HK-2 (cell line): ENCODE measurements around the gene ARID1B.
"Not testable (repeated sequence)": the region's sequence is repeated elsewhere in the genome, so short reads cannot be mapped to it uniquely, and the experiment has no call there.

Source experiments
- DNase-seq: peaks from one replicate; pipeline ENCODE4 v3.0.0-alpha.2; 2018; ENCODE audit not compliant: unreplicated experiment

ARID1B gene

DNA sequence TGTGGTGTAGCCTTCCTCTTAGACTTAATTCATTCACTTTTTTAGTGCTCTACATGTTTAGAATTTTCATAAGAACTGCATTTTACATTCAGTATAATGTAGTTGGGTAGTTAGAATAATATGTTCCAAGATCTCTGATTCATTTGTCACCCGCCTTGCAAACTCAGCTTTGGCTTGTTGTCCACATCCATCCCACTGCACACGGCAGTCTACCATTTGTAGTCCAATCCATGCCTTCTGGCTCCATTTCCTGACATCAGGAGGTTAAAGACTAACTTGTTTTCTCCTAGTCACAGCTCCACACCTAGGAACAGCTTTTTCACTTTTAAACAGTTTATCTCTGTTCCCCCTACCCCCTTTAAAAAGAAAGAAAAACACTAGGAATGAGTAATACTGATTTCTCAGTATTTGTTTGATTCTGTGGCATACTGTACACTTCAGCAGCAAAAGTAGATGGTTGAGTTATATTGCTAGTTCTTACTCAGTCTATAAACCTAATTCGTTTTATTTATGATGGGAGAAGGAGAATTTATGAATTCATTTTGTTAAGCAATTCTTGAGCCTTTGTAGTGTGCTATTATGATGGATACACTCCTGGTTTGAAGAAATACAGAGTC, 180.9 kb downstream of the ARID1B start:
- no peak for DNase-seq

DNA sequence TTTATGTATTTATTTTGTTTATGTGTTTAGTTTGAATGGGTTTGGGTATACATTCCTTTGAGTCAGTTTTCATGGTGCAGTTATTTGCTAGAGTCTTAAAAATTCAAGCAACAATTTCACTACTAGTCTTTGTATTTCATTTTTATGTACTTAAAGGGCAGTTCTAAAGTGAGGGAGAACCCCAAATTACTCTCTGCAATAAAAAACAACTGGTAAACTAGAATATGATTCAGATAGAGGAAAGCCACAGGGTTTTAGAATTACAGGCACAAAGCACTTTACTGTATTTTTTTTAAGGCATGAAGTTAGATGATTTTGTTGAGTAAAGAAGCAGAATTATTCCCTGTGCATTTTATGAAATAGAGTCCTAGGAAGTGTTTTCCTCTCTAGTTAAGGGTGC, 183.3 kb downstream of the ARID1B start:
- DNase-seq, result no peak

DNA sequence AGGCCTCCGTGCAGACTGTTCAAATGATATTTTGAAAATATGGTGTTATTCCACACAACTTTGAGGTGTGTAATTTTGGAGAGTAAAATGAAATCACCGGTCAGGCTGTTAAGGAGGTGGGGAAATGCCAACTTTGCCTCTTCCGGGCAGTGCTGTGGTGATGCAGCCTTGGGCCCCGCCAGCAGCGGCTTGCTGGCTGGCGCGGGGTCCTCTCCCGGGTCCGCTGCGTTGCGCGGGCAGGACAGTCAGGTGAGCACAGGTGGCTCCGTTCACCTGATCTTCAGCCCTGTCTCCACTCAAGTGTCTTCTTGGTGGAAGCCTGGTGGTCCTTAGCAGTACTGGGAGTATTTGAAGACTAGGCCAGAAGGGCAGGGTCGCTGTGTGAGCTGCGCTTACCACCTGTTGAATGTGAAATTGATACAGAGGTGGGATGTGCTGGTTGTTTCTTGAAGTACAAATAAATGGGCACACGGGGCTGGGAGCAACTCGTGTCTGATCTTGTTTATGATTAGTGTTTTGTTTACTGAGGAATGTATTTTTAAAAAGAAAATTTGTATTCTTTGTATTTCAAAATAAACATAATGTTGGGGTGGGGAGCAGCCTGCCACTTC, 184.2 kb downstream of the ARID1B start:
- no peak for DNase-seq

DNA sequence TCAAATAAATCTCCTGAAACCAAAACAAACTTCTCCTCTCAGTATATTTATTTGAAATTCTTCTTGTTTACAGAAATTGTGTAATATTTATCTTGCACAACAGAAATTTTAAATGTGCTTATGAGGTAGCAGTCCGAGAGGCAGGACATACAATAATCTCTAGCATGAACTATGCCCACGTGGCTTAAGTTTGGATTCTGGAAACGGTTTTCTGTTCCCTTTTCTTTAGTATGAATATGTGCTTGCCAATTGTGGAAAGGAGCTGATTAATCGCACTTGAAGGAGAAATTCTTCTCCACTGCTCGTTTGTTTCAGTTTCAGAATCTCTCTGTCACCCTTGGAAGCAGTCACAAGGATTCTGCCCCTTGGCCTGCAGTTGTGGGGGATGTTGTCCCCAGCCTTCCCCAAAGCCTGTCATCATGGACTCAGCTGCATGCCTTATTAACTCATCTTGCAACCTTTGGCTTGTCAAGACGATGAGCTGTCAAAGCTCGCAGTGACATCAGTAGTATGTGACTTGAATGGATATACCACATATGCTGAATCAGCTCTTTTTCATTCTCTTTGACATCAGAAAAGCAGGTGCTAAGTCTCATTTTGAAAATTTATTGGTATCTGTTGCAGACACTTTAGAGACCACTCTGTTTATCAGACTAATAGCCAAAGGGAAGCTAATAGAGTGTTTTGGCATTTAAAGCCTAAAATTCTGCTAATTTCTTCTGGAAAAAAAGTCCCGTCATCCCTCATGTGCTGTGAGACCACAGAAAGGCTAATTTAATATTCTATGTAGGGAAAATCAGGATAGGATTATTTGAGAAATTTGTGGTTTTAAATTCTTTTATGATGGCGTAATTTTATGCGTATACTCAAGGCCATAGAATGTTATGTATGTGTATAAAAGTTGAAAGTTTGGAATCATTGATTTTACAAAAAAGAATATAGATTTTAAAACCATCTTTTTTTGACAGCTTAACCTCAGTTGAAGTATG, 186.8 kb downstream of the ARID1B start:
- DNase-seq, result no peak

DNA sequence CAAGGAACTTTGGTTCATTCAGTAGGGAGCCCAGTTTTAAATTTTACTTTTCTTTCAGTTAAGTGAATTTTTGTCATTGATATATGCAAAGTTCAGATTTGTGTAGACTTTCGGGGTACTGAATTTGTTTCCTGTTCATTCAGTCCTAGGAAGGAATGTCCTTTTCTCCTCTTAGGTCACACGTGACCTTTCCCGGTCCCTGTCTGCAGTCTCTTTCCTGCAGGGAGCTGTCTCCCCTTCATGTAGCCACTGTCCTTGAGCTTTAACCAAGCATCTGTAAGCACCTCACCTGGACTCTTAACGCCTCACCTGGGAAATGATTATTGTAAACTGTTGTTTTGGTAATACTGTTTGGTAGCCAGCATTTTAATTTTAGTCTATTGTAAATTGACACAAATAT, 190.7 kb downstream of the ARID1B start:
- no peak for DNase-seq

DNA sequence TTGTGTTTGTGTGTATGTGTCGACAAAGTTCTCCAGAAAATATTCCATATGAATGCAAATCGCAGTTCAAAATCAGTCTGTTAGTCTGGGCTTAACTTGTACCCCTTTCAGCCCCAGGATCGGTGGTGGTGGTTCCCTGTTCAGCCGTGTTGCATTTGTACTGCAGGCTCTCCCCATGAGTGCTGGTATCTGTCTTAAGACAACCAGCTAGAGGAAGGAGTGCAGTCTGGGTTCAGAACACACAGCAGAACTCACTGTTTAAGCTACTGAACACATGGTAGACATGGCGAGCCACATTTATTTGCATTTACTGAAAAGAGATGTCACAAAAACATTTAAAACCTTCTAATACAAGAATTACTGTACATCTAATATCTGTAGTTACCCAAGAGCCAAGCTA, 192.1 kb downstream of the ARID1B start:
- DNase-seq, result no peak

DNA sequence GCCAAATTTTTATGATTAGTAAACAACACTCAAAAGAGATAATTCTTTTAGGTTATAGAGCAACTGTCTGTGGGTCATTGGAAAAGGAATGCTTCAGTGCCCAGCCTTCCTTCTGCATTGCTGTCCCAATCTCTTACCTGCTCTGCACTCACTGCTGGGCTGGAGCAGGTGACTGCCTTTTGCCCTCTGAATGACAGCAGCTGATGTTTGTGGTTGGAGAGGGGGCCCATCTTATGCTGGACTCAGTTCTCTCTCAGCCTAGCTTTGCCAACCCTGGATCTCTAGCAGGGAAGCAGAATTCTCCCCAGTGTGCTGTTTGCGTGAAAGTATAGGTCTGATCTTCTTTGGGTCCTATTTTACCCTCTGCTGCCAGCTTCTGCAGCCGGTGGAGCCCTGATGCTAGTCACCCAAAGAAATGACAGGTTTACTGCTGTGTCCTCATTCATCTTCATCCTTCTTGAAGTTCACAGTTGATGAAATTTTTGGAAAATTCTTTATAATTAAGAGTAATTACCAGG, 193.5 kb downstream of the ARID1B start:
- DNase-seq, result no peak

DNA sequence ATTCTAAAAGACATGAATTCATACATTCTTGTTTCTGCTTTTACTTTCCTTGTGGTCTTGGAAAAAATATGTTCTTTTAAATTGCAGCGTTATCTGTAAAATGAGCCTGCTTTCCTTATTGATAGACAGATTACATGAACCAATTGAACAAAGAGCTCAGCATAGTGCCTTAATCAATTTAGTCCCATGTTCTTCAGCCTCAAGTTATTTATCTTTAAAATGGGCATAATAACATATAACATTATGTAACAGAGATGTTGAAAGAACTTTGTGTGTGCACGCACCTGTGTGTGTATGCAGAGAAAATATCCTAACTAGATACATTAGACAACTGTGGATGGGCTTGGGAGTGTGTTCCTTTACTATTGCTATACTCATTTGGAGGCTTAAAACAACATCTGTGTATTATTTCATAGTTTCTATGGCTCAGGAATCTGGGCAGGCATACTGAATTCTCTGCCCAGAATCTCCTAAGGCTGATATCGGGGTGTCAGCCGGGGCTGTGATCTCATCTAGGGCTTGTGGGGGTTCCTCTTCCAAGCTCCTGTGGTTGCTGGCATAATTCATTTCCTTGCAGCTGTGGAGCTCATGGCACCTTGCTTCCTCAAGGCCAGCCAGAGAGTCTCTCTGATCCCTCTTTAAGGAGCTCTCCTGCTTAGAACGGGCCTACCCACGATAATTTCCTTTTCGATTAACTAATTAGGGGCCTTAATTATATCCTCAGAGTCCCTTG, 194.1 kb downstream of the ARID1B start:
- no peak for DNase-seq

DNA sequence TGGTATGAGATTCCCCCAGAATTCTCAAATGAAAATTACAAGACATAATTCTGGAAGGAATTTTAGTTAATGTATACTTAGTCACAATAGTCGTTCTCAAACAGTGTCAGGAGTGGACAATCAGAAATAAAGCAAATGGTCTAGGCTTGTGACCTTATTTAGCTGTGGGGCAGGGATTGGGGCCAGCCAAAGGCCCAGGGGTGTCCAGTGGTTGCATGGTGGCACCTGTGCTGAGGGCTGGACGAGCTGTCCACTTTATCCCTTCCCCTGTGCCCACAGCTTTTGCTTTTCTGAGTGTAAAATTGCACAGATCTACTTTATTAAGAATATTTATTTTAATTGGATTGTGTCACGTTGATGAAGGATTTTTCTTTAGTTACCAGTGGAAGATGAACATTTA, 195.0 kb downstream of the ARID1B start:
- no peak for DNase-seq

DNA sequence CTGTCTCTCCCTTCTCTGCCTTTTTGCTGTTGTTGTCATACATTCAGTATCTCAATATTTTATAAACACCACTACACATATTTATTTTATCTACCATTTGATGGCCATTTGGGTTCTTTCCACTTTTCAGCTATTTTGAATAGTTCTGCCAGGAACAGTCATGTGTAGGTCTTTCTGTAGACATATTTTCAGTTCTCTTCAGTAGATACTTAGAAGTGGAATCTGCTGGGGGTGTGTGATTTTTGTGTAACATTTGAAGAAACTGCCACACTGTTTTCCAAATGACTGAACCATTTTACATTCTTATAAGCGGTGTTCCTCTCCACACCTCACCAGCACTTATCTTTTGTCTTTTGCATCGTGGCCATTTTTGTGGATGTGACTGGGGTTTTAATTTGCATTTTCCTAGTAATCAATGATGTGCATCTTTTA, 197.7 kb downstream of the ARID1B start:
- no peak for DNase-seq

DNA sequence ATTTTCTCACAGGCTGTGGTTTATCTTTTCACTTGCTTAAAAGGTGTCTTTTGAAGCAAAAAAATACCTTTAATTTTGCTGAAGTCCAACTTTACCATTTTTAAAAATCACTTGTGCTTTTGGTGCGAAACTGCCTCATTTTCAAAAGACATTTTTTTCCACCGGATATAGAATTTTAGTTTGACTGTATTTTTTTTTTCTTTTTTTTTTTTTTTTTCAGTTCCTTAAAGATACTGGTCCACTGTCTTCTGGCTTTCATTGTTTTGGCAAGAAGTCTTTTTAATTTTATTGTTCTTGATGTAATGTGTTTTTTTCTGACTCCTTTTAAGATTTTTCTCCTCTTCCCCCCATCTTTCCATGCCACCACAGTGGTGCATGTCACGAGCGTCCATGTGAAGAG, 198.2 kb downstream of the ARID1B start:
- no peak for DNase-seq

DNA sequence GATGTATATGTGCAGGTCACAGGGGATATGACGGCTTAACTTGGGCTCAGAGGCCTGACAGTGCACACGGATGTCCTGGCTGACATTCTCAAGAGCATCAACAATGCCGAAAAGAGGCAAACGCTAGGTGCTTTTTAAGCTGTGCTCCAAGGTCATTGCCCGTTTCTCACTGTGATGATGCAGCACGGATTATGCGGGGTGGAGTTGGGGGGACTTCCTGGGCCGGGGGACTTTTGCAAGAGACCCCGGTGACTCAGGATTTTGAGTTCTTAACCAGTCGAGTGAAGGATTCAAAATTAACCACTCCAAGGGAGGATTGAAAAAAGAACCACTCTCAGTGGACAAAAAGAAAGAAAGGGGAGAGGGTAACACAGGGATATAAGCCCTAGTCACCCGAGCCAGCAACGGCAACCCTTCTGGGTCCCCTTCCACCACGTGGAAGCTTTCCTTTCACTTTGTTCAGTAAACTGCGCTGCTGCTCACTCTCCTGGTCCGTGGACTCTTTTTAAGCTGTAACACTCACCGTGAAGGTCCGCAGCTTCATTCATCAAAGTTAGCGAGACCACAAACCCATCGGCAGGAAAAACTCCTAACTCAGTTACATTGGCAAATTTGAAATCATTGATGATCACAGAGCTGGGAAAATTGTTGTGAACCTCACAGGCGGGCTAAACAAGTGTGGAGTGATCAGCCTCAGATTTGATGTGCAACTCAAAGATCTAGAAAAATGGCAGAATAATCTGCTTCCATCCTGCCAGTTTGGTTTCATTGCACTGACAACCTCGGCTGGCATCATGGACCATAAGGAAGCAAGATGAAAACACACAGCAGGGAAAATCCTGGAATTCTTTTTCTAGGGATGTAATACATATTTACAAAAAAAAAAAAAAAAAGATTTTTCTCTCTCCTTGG, 199.3 kb downstream of the ARID1B start:
- DNase-seq, result no peak

DNA sequence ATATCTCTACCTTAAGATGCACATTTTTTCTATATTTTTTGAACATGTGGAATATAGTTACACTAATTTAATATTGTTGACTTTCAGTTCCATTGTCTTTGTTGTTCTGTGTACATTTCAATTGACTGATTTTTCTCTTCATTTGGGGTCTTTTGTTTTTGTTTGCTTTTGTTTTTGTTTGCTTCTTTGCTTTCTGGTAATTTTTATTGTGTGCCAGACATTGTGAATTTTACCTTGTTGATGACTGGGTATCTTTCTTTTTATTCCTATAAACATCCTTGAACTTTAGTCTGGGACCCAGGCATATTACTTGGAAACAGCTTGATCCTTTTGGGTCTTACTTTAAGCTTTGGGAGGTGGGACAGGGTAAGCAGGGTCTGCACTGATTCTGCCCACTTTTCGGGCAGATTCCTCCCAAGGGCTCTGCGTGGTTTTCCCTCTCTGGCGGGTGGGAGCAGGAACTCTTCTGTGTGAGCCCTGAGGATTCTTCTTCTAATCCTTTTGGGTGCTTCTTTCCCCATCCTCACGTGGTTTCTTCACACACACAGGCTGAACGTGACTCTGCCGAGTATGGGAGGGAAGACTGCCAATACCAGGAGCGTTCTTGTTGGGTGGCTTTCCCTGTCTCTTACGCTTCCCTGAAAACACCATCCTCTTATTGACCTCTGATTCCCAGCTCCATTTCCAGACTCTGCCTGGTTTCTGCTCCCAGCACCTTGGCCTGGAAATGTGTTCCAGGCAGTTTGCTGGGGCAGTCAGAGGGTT, 200.5 kb downstream of the ARID1B start:
- no peak for DNase-seq

DNA sequence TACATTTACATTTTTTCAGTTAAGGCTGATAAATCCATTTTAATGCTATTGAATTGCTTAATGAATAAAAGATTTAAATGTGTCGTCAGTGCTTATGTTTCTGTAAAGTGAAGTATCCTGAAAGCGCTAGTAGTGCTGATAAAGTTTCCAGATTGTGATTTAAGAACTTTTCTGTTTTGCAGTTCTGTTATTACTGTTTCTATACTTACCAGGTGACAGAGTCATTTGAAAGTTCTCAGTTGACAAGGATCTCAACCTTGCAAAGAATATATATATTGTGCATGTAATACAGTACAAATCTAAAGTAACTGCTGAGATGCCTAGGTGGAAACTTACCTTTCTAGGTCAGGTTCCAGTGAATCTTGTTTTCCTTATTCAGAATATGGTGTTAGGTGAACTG, 201.8 kb downstream of the ARID1B start:
- DNase-seq, result no peak

DNA sequence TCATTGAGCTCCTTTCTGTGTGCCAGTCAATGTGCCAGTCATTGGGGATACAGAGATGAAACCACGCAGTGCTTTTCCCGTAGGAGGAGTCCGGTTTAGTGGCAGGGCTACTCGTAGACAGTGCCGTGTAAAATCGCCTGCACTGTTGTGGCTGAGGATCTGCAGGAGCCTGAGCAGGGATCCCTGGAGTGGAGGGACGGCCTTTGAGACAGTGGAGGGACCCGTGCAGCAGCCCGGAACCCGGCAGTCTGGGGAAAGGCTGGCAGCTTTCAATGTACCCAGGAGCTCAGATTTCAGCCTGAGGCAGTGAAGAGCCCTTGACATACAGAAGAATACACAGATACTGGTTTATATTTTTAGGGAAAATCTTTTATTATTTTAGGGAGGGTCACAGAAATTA, 203.3 kb downstream of the ARID1B start:
- no peak for DNase-seq

DNA sequence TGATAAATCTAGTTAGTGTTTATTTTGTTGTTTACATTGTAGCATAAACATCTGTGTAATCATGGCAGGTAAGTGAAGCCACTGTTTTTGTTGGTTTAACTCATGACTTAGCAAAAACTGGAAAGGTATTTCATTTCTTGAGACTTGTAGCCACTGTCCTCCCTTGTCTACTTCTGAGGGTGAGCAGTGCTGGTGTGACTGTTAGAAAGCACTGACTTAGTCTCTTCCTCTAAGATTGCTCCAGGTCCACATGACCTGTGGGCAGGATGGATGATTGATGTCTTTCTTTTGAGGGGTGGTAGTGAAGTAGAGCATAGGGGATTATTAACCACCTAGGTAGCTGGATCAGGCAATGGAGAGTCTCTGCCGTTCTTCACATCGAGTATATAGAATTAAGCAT, 203.8 kb downstream of the ARID1B start:
- no peak for DNase-seq

DNA sequence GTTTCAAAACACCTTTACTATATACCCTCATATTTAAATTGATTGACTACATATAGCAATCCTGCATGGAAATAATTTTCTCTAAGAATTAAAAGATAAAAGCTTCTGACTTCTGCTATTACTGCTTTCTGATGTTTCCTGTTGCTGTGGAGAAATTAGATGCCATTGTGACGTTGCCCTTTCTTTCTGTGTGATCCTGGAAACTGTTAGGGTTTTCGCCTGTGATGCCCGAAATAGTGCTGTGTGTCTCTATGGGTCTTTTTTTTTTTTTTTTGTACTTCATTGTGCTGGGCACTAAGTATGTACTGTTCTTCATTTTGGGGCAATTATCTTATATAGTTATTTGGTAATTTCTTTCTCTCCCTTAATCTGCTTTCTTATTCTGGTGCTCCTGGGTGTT, 205.0 kb downstream of the ARID1B start:
- DNase-seq, result no peak

DNA sequence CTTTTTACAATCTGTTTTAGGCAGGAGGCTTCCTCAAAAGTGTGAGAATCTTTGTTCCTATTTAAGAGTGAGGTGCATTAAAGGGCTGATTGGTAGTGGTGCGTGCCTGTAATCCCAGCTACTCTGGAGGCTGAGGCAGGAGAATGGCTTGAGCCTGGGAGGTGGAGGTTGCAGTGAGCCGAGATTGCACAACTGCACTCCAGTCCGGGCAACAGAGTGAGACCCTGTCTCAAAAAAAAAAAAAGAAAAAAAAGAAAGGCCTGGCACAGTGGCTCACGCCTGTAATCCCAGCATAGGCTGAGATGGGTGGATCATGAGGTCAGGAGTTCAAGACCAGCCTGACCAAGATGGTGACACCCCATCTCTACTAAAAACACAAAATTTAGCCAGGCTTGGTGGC, 205.7 kb downstream of the ARID1B start:
- DNase-seq, result not testable (repeated sequence)

DNA sequence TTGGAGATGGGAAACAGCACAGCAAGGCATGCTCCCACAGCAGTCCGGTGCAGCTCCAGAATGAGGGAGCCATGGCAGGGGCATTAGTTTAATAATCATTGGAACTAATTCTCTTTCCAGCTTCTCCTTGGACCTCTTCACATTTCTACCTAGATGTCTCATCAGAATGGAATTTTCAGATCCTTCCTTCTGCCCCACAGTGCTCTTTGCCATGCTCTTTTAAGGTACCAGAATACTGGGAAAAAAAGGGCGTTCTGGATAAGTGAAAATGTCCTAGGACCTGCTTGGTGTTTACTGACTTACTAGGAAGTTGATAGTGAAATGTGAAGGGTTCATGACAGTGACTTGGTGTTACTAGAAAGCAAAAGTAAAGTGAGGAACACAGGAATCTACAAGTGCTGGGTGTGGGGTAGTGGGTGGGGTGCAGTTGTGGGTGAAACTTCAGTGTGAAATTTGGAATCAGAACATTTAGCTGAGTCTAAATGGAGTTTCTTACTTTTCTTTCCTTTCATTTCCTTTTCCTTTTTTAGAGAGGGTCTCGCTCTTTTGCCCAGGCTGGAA, 207.1 kb downstream of the ARID1B start:
- no peak for DNase-seq

DNA sequence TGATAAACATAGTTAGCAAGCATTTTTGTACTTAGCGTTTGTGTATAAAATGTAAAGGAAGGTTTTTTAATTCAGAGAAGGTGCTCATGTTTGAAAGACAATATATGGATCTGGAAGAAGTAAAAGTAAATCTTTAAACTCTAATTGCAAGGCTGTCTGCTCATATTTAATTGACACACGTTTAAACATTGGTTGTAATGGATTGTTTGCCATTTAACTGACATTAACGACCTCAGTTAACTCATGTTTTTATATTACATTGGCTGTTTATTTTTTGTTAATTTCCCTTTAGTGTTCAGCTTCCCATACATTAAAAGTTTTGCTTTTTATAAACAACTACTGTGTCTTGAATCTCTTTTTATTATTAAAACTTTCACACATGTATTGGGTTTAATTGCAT, 208.1 kb downstream of the ARID1B start:
- DNase-seq, result no peak
